ENCODE data around the gene STAT5A. TPM values are rescaled to one million over a fixed set of nuclear protein-coding genes. Genes with fewer than 3 reads are reported as not detected.
A peak's percentile ranks its signal among the peaks of the same experiment; 100 is the strongest.

Gene STAT5A
- total and polyA plus RNA-seq, 9 of the 15 experiments (the other 6 are each of a cell fraction or from before 2014, with no cell fraction given), result 79.9 to 415 (median 196) TPM

GRCh38 chr17:42322382-42323267 lies 34.3 kb downstream of the STAT5A start (continued):
- TF ChIP-seq, protein P1, sequence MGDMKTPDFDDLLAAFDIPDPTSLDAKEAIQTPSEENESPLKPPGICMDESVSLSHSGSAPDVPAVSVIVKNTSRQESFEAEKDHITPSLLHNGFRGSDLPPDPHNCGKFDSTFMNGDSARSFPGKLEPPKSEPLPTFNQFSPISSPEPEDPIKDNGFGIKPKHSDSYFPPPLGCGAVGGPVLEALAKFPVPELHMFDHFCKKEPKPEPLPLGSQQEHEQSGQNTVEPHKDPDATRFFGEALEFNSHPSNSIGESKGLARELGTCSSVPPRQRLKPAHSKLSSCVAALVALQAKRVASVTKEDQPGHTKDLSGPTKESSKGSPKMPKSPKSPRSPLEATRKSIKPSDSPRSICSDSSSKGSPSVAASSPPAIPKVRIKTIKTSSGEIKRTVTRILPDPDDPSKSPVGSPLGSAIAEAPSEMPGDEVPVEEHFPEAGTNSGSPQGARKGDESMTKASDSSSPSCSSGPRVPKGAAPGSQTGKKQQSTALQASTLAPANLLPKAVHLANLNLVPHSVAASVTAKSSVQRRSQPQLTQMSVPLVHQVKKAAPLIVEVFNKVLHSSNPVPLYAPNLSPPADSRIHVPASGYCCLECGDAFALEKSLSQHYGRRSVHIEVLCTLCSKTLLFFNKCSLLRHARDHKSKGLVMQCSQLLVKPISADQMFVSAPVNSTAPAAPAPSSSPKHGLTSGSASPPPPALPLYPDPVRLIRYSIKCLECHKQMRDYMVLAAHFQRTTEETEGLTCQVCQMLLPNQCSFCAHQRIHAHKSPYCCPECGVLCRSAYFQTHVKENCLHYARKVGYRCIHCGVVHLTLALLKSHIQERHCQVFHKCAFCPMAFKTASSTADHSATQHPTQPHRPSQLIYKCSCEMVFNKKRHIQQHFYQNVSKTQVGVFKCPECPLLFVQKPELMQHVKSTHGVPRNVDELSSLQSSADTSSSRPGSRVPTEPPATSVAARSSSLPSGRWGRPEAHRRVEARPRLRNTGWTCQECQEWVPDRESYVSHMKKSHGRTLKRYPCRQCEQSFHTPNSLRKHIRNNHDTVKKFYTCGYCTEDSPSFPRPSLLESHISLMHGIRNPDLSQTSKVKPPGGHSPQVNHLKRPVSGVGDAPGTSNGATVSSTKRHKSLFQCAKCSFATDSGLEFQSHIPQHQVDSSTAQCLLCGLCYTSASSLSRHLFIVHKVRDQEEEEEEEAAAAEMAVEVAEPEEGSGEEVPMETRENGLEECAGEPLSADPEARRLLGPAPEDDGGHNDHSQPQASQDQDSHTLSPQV (IDR thresholded peaks at IDR 0.05), result peak; percentile 98
- peak; percentile 48; the same call in 1 of the 2 replicates for TF ChIP-seq ARID1B (IDR thresholded peaks at IDR 0.05)
- no peak for TF ChIP-seq CREBBP (IDR thresholded peaks at IDR 0.05; ENCODE audit: low read depth, low read length)
- TF ChIP-seq TOE1 (IDR thresholded peaks at IDR 0.05; ENCODE audit: borderline replicate concordance), result peak; percentile 63; the same call in 1 of the 2 replicates
- no peak for TF ChIP-seq TOE1 (CRISPR knock-in tag; IDR thresholded peaks at IDR 0.05; ENCODE audit: borderline replicate concordance, low read depth)
- TF ChIP-seq, protein P2, sequence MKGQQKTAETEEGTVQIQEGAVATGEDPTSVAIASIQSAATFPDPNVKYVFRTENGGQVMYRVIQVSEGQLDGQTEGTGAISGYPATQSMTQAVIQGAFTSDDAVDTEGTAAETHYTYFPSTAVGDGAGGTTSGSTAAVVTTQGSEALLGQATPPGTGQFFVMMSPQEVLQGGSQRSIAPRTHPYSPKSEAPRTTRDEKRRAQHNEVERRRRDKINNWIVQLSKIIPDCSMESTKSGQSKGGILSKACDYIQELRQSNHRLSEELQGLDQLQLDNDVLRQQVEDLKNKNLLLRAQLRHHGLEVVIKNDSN (CRISPR knock-in tag; IDR thresholded peaks at IDR 0.05), result 0 out of 2 replicates have a peak, but pooled peaks have one; percentile 15
- TF ChIP-seq, protein P3, sequence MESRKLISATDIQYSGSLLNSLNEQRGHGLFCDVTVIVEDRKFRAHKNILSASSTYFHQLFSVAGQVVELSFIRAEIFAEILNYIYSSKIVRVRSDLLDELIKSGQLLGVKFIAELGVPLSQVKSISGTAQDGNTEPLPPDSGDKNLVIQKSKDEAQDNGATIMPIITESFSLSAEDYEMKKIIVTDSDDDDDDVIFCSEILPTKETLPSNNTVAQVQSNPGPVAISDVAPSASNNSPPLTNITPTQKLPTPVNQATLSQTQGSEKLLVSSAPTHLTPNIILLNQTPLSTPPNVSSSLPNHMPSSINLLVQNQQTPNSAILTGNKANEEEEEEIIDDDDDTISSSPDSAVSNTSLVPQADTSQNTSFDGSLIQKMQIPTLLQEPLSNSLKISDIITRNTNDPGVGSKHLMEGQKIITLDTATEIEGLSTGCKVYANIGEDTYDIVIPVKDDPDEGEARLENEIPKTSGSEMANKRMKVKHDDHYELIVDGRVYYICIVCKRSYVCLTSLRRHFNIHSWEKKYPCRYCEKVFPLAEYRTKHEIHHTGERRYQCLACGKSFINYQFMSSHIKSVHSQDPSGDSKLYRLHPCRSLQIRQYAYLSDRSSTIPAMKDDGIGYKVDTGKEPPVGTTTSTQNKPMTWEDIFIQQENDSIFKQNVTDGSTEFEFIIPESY (CRISPR knock-in tag; IDR thresholded peaks at IDR 0.05), result 0 out of 2 replicates have a peak, but pooled peaks have one; percentile 24
- no peak for TF ChIP-seq ATF2 (CRISPR knock-in tag; IDR thresholded peaks at IDR 0.05)
- TF ChIP-seq MYNN (IDR thresholded peaks at IDR 0.05), result peak; percentile 68; the same call in 1 of the 2 replicates
- no peak for TF ChIP-seq MYNN (CRISPR knock-in tag; IDR thresholded peaks at IDR 0.05)
- no peak for TF ChIP-seq MTF1 (CRISPR knock-in tag; IDR thresholded peaks at IDR 0.05; ENCODE audit: borderline replicate concordance)
- no peak for TF ChIP-seq ZNF212 (CRISPR knock-in tag; IDR thresholded peaks at IDR 0.05)
- peak; percentile 53; the same call in 1 of the 2 replicates for TF ChIP-seq ZNF197 (CRISPR knock-in tag; IDR thresholded peaks at IDR 0.05; ENCODE audit: low read depth)
- no peak for TF ChIP-seq KAT2B (IDR thresholded peaks at IDR 0.05; ENCODE audit: low read depth, low read length)
- TF ChIP-seq CBFA2T3 (IDR thresholded peaks at IDR 0.05), result peak; percentile 19; the same call in 1 of the 2 replicates
- TF ChIP-seq SMAD3 (CRISPR knock-in tag; conservative IDR thresholded peaks at IDR 0.05), result no peak; the same call in 1 of the 2 replicates
- TF ChIP-seq TSC22D4 (tag; IDR thresholded peaks at IDR 0.05), result no peak
- TF ChIP-seq PHTF2 (CRISPR knock-in tag; IDR thresholded peaks at IDR 0.05), result no peak

All from K562 (cell line).